ENCODE measurements around the gene ACTRT2. TPM values are rescaled to one million over a fixed set of nuclear protein-coding genes. Genes with fewer than 3 reads are reported as not detected.

Gene ACTRT2
- total and polyA plus RNA-seq, 2 donors (not counting 3 experiments of a cell fraction or from before 2014, with no cell fraction given), result not detected

DNA sequence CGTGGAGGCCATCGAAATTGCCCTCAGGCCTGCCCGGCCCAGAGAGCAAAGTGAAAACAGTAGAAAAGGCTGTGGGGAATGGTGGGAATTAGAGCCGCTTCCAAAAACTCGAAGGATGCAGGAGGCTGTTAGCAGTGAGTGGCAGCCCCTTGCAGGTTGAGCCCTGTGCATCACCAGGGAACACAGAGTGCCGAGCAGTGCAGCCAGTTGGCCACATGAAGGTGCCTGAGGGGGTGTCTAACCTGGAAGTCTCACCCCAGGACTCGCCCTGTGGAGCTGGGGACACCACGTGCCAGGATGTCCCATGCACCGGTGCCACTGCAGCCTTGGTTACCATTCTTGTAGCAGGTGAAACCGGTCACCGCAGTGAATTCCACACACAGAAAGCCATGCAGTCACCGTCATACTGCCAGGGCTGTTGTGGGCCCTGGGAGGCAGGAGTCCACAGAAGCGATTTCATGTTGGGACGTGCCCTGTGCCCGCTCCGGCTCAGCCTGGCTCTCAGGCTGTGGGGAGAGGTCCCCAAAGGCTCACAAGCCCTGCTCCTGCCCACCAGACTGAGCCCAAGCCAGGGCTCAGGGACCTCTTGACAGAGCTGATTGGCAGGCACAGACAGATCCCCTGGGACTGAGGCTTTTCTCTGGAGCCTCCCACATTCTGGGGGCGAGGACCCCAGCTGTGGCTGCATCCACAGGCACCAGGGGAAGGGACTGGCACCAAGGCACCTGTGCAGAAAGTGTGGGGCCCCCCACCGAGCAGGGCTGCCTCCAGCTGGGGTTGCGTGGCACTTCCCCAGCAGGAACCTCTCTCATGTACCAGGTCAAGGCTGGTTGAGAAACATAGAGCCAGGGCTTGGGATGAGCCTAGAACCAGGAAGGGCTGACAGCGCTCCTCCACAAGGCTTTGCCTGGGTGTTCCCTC is 16.7 kb upstream of the ACTRT2 start:
- FAIRE-seq (no peak), DNase-seq (ENCODE audit: low read depth, low spot score) (no peak)
- CTCF ChIA-PET, result no interaction called here
- POLR2A ChIA-PET, result no interaction called here
- intact Hi-C loops (cut with micrococcal nuclease) (no loop called here), dilution Hi-C loops (cut with MboI; ENCODE audit: extremely low pct_ligation_motif_present, low sequenced_read_pairs) (no loop called here)
- Histone ChIP-seq H3K27ac (ENCODE audit: insufficient read depth, low read depth, low read length) (no peak overlapping the region), H3K4me1 (ENCODE audit: control insufficient read depth, extremely low read depth, insufficient read depth, low read length) (no peaks in the 10 kb centered on the region), H3K4me2 (ENCODE audit: insufficient read depth, low read length) (no peak overlapping the region), H3K9me1 (replicated peaks; ENCODE audit: control insufficient read depth, extremely low read depth, insufficient read depth, low read length) (no peaks in the 10 kb centered on the region), H3K9ac (replicated peaks; ENCODE audit: extremely low read depth, insufficient read depth, low read length) (no peak overlapping the region), H3K27me3 (ENCODE audit: control insufficient read depth in 2 of 2, insufficient read depth in 2 of 2, low read length in 2 of 2) (no peaks in the 10 kb centered on the region), H3K79me2 (ENCODE audit: control insufficient read depth, insufficient read depth, low read length) (no peaks in the 10 kb centered on the region), H3K4me3 (replicated peaks in 1 of 3; ENCODE audit: insufficient read depth in 1 of 3, low read depth in 1 of 3, low read length in 3 of 3) (no peak overlapping the region), H3K9me3 (replicated peaks; ENCODE audit: control insufficient read depth, insufficient read depth, low read length) (peaks cover 2% of the 10 kb centered on the region), H2AFZ (ENCODE audit: low read depth, low read length) (no peak overlapping the region), H3K36me3 (ENCODE audit: control insufficient read depth in 2 of 2, extremely low read depth in 1 of 2, insufficient read depth in 2 of 2, low read length in 2 of 2) (no peaks in the 10 kb centered on the region), H4K20me1 (replicated peaks; ENCODE audit: control insufficient read depth, extremely low read depth, insufficient read depth, low read length) (no peaks in the 10 kb centered on the region)
- TF ChIP-seq FOS (IDR thresholded peaks at IDR 0.05; ENCODE audit: borderline replicate concordance, insufficient read depth, low read length), result no peak
- no peak for TF ChIP-seq CTCF (IDR thresholded peaks at IDR 0.05; ENCODE audit: extremely low read depth in 1 of 2, insufficient read depth in 1 of 2, low read depth in 1 of 2, low read length in 2 of 2)
- TF ChIP-seq MYC (IDR thresholded peaks at IDR 0.05; ENCODE audit: low read depth, low read length), result no peak
- TF ChIP-seq, protein P1, sequence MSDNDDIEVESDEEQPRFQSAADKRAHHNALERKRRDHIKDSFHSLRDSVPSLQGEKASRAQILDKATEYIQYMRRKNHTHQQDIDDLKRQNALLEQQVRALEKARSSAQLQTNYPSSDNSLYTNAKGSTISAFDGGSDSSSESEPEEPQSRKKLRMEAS (IDR thresholded peaks at IDR 0.05; ENCODE audit: insufficient read depth, insufficient read length), result no peak
- TF ChIP-seq GATA2 (IDR thresholded peaks at IDR 0.05; ENCODE audit: insufficient read depth, insufficient read length, low read depth, low read length), result no peak
- no peak for TF ChIP-seq JUN (IDR thresholded peaks at IDR 0.05; ENCODE audit: borderline replicate concordance, insufficient read depth, insufficient read length, low read depth)
- TF ChIP-seq POLR2AphosphoS5 (IDR thresholded peaks at IDR 0.05; ENCODE audit: insufficient read depth, low read depth, low read length), result no peak
- TF ChIP-seq EZH2 (IDR thresholded peaks at IDR 0.05; ENCODE audit: borderline replicate concordance, low read depth, low read length, severe bottlenecking), result no peak
- no peak for TF ChIP-seq POLR2A (IDR thresholded peaks at IDR 0.05; ENCODE audit: low read depth, low read length)
- BruUV-seq (replicated peaks), result no TSS peak

Measured in endothelial cell of umbilical vein (primary cell).